HuH-7.5 (cell line): ENCODE measurements around the gene RAD23A.
A peak's percentile ranks its signal among the peaks of the same experiment; 100 is the strongest.
"Not testable (repeated sequence)": the region's sequence is repeated elsewhere in the genome, so short reads cannot be mapped to it uniquely, and the experiment has no call there.

Experiments
- DNase-seq: peaks from one replicate; pipeline ENCODE4 v3.0.0; 2011; ENCODE audit warnings: low spot score

RAD23A gene

GRCh38 chr19:12955575-12955974, 9.9 kb downstream of the RAD23A start:
- not testable (repeated sequence) for DNase-seq

GRCh38 chr19:12955996-12956395, 10.3 kb downstream of the RAD23A start:
- DNase-seq: no peak

- peak; percentile 73 for DNase-seq
Observed at GRCh38 chr19:12956446-12957388, 11.1 kb downstream of the RAD23A start, which contains the start of gene GADD45GIP1. Gene GADD45GIP1 (minus strand): TSS chr19:12957223. CDS start chr19:12957212, 11 bp downstream.

GRCh38 chr19:12957389-12957952, 11.8 kb downstream of the RAD23A start:
- DNase-seq: not testable (repeated sequence)

- no peak for DNase-seq
Observed at GRCh38 chr19:12959481-12959880, 13.8 kb downstream of the RAD23A start.

GRCh38 chr19:12965017-12965811, 19.6 kb downstream of the RAD23A start:
- peak; percentile 80 for DNase-seq

- DNase-seq: no peak
Observed at GRCh38 chr19:12965812-12966135, 20.1 kb downstream of the RAD23A start.

GRCh38 chr19:12967907-12968306, 22.2 kb downstream of the RAD23A start:
- no peak for DNase-seq

GRCh38 chr19:12969292-12969988, 23.8 kb downstream of the RAD23A start, which contains the start of gene DAND5:
Gene DAND5 (plus strand): TSS chr19:12969576. CDS start chr19:12969661, 85 bp downstream.
- DNase-seq: no peak

GRCh38 chr19:12970070-12970820, 24.6 kb downstream of the RAD23A start:
- DNase-seq: no peak

GRCh38 chr19:12973236-12973635, 27.6 kb downstream of the RAD23A start:
- DNase-seq: no peak

GRCh38 chr19:12974301-12975220, 28.9 kb downstream of the RAD23A start:
- DNase-seq: peak; percentile 81

GRCh38 chr19:12975221-12975741, 29.6 kb downstream of the RAD23A start:
- DNase-seq: no peak

GRCh38 chr19:12976109-12976508, 30.4 kb downstream of the RAD23A start:
- DNase-seq: not testable (repeated sequence)

- no peak for DNase-seq
Observed at GRCh38 chr19:12979974-12980373, 34.3 kb downstream of the RAD23A start.

GRCh38 chr19:12982648-12983047, 37.0 kb downstream of the RAD23A start:
- DNase-seq: no peak

- no peak for DNase-seq
Observed at GRCh38 chr19:12983091-12983490, 37.4 kb downstream of the RAD23A start.

GRCh38 chr19:12983542-12984142, 38.0 kb downstream of the RAD23A start:
- DNase-seq: peak; percentile 85

- no peak for DNase-seq
Observed at GRCh38 chr19:12984143-12984627, 38.5 kb downstream of the RAD23A start.
